Measurements from ENCODE around the gene HPD.

The HPD gene

DNA sequence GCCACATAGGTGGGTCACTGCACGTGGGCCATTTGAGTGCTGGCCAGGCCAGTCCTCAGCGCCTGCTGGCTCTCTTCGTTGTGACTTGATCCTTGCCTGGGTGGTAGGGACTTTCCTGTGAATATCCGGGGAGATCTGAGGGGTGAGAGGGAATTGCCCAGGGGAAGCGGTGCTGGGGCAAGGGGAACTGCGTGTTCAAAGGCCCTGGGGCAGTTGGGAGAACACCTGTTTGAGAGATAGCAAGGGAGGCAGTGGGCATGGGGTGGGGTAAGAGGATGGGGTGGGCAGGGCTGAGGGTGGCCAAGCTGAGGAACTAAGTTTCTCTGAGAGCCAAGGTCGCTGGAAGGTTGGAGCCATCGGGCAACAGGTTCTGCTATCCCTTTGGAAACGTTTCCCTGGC, 29.8 kb downstream of the HPD start:
- DNase-seq (ENCODE audit: low read depth, low spot score): no peak

DNA sequence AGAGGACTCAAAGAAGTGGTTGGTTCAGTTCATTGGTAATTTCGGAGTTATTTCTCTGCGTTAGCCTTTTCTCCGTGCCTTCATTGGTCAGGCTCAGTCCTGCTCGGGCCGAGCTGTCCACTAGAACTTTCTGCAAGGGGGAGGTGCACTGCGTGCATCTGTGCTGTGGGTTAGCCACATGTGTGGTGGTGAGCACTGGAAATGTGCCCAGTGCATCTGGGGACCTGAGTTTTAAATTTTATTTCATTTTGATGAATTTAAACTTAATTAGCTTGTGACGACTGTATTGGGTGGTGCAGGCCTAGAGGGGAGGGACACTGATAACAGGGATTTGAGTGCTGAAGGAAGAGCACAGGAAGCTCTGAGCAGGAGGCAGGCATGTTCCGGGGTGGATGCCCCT, 30.4 kb downstream of the HPD start:
- DNase-seq (ENCODE audit: low read depth, low spot score): no peak

DNA sequence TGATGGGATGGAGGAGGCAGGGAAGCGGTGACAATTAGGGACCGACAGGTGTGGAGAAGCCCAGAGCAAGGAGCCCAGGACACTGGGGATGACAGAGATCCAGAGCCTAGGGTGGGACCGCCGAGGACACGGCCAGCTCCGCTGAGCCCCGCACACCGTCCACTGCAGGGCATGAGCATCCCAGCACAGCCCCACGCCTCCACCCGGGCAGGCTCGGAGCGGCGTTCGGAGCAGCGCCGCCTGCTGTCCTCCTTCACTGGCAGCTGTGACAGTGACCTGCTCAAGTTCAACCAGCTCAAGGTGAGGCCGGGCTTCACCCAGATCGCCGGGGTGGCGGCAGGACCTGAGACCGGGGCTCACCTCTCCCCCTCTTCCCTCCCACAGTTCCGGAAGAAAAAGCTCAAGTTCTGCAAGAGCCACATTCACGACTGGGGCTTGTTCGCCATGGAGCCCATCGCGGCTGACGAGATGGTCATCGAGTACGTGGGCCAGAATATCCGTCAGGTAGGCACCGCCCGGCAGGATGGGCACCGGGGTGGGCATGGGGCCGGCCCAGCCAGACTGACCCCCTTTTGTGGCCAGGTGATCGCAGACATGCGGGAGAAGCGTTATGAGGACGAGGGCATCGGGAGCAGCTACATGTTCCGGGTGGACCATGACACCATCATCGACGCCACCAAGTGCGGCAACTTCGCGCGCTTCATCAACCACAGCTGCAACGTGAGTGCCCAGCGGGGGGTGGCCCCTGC, 31.1 kb downstream of the HPD start:
- no peak for DNase-seq (ENCODE audit: low read depth, low spot score)

DNA sequence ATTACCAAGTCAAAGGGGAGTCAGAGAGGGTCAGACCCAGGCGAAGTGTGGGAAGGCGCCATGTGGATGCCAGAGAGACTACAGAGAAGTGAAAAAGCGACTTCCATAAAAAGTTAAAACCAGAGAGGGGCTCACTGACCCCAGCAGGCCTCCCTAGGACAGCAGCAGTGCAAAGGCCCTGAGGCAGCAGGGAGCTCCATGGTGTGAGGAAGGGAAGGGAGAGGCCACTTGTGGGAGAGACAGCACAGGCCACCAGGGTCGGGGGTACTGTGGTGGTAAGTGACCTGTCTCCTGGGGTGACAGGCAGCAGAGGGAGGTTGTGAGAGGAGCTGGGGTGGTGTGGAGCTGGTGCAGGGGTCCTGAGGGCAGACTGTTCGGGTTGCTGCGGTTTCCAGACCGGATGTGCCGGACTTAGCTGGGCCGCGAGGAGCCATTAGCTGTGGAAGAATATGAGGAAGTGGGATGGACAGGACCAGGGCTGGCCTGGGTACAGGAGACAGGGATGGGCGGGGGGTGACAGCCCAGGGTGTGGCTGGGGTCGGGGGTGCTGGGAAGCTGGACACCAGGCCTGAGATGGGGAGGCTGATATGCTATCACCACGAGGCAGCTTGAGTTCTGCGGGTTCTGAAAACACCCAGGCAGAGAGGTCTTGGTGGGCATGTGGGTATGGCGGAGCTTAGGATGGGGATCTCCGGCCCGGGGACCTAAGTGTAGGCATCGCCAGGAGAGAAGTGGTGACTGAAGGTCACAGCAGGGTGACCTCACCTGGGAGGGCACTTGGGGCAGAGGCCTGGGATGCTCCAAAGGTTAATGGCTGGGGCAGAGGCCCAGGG, 32.1 kb downstream of the HPD start:
- DNase-seq (ENCODE audit: low read depth, low spot score): no peak

DNA sequence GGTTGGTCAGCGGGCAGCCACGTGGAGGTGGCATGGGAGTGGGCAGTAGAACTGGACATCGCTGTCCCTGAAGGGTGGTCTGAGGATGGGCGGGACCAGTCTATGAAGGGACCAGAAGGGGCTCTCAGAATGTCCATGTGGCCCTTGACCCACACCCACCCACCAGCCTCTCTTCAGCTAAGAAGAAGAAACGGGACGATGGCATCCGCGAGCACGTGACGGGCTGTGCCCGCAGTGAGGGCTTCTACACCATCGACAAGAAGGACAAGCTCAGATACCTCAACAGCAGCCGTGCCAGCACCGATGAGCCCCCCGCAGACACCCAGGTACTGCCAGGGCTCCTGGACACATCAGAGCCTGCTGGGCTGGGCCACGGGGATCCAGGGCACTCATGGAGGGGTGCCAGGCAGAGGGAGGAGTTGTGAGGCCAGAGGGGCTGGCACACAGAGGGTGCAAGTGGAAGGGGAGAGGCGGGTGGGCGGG, 33.6 kb downstream of the HPD start:
- no peak for DNase-seq (ENCODE audit: low read depth, low spot score)

DNA sequence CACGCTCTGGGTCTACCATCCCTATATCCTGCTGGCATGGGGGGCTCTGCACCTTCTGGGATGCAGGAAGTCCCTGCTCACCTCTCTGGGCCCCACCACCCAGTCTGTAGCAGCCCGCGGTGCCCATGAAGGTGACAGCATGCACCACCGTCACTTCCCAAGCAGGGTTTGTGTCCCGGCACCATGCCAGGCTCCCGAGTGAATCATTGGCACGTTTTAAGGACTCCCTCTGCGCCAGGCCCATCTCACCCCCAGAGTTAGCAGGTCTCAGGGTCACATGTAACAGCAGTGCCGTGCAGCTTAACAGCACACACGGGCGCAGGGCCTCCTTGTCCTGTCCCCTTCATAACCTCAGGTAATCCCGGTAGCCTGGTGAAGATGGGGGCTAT, 34.9 kb downstream of the HPD start:
- no peak for DNase-seq (ENCODE audit: low read depth, low spot score)

DNA sequence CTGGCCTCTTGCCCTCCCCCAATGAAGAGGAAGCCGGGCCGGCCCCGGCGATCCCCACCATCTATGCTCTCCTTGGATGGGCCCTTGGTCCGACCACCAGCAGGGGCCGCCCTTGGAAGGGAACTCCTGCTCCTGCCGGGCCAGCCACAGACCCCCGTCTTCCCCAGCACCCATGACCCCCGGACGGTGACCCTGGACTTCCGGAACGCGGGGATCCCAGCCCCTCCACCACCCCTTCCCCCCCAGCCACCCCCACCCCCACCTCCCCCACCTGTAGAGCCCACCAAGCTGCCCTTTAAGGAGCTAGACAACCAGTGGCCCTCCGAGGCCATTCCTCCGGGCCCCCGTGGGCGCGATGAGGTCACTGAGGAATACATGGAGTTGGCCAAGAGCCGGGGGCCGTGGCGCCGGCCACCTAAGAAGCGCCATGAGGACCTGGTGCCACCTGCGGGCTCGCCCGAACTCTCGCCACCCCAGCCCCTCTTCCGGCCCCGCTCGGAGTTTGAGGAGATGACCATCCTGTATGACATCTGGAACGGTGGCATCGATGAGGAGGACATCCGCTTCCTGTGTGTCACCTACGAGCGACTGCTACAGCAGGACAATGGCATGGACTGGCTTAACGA, 35.4 kb downstream of the HPD start:
- DNase-seq (ENCODE audit: low read depth, low spot score): no peak

DNA sequence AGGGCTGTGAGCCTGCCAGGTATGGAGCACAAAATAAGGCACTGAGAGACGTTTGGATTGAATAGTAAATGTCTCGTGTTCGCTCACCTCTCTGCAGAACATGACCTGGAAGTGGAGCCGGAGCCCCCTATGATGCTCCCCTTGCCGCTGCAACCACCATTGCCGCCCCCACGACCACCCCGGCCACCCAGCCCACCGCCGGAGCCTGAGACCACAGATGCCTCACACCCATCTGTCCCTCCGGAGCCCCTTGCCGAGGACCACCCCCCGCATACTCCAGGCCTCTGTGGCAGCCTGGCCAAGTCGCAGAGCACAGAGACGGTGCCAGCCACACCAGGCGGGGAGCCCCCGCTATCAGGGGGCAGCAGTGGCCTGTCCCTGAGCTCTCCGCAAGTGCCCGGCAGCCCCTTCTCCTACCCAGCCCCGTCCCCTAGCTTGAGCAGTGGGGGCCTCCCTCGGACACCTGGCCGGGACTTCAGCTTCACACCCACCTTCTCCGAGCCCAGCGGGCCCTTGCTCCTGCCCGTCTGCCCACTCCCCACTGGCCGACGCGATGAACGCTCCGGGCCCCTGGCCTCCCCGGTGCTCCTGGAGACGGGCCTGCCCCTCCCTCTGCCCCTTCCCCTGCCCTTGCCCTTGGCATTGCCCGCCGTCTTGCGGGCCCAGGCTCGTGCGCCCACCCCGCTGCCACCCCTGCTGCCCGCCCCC, 36.1 kb downstream of the HPD start:
- no peak for DNase-seq (ENCODE audit: low read depth, low spot score)

DNA sequence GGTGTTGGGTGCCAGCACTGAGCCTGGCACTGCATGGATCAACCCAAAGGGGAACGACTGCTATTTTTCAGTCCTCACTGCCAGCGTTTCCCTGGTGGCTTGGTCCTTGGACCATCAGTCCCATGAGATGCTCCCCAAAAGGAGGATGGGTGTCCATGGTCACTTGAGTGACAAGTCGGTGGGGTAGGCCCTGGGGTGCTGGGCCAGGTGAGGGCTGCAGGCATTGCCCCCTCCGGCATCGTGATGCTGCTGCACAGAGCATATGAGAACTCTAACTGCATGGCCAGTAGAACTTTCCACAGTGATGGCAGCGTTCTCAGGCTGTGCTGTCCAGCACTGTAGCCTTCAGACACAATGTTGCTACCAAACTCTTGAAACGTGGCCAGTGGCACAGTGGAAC, 38.6 kb downstream of the HPD start:
- no peak for DNase-seq (ENCODE audit: low read depth, low spot score)

DNA sequence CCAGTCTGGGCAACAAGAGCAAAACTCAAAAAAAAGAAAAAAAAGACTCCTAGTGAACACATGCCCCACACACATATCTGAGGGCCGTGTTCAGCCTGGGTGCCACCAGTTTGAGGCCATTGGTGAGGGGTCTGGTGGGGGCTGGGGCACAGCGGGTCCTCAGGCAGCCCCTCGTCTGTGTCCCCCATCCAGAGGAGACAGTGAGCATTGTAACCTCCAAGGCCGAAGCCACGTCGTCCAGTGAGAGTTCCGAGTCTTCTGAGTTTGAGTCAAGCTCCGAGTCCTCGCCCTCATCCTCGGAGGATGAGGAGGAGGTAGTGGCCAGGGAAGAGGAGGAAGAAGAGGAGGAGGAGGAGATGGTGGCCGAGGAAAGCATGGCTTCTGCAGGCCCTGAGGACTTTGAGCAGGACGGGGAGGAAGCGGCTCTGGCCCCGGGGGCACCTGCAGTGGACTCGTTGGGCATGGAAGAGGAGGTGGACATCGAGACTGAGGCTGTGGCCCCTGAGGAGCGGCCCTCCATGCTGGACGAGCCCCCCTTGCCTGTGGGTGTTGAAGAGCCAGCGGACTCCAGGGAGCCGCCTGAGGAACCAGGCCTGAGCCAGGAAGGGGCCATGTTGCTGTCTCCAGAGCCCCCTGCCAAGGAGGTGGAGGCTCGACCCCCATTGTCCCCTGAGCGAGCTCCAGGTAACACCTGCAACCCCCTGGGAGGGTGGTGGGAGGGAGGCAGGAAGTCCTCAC, 39.3 kb downstream of the HPD start:
- no peak for DNase-seq (ENCODE audit: low read depth, low spot score)

DNA sequence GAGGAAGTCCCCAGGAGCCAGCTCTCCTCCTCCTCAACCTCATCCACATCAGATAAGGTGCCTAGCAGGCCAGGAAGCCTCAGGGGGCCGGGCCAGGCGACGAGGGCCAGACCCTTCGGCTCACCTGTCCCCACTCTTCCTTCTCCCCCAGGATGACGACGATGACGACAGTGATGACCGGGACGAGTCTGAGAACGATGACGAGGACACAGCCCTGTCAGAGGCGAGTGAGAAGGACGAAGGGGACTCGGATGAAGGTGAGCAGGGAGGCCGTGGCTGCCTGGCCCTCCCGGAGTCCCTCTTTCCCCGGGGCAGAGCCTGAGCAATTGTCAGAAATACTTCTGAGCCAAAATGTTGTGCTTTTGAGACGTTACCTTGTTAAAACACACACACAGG, 41.0 kb downstream of the HPD start:
- DNase-seq (ENCODE audit: low read depth, low spot score): no peak

DNA sequence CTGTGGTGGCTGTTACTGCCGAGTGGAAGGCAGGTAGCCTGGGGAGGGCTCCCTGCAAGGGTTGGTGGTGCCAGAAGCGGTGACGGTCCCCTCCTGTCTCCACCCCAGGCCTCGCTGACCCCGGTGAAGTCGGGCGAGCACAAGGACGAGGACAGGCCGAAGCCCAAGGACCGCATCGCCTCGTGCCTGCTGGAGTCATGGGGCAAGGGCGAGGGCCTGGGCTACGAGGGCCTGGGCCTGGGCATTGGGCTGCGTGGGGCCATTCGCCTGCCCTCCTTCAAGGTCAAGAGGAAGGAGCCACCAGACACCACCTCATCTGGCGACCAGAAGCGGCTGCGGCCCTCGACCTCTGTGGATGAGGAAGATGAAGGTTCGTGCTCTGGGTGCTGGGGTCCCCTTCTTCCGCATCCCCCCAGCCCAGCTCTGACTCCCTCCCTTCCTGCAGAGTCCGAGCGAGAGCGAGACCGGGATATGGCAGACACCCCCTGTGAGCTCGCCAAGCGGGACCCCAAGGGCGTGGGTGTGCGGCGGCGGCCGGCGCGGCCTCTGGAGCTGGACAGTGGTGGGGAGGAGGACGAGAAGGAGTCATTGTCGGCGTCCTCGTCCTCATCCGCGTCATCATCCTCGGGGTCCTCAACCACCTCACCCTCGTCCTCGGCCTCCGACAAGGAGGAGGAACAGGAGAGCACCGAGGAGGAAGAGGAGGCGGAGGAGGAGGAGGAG, 41.6 kb downstream of the HPD start:
- DNase-seq (ENCODE audit: low read depth, low spot score): no peak

DNA sequence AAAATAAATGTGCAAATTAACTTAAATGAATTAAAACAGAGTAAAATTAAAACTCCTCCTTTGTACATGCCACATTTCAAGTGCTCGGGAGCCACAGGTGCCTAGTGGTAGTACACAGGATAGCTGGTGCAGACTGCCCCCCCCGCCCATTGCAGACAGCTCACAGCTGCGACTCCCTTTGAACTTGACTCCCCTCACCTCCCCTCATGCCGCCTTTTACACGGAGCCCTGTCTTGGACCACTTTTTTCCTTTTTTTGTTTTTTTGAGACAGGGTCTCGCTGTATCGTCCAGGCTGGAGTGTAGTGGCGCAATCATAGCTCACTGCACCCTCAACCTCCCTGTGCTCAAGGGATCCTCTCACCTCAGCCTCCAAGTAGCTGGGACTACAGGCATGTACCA, 43.4 kb downstream of the HPD start:
- DNase-seq (ENCODE audit: low read depth, low spot score): no peak

DNA sequence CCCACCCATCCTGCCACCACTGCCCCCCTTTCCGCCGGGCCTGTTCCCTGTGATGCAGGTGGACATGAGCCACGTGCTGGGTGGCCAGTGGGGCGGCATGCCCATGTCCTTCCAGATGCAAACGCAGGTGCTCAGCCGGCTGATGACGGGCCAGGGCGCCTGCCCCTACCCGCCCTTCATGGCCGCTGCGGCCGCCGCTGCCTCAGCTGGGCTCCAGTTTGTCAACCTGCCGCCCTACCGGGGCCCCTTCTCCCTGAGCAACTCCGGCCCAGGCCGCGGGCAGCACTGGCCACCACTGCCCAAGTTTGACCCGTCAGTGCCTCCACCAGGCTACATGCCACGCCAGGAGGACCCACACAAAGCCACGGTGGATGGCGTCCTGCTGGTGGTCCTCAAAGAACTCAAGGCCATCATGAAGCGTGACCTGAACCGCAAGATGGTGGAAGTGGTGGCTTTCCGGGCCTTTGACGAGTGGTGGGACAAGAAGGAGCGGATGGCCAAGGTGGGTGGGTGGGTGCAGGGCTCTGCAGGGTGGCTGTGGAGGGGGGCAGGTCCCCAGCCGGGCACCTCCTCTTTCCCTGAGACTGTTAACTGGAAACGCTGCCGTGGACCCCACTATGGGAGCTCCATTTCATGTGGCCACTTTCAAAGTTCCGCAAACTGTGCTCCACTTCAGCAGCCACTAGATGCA, 44.1 kb downstream of the HPD start:
- no peak for DNase-seq (ENCODE audit: low read depth, low spot score)

DNA sequence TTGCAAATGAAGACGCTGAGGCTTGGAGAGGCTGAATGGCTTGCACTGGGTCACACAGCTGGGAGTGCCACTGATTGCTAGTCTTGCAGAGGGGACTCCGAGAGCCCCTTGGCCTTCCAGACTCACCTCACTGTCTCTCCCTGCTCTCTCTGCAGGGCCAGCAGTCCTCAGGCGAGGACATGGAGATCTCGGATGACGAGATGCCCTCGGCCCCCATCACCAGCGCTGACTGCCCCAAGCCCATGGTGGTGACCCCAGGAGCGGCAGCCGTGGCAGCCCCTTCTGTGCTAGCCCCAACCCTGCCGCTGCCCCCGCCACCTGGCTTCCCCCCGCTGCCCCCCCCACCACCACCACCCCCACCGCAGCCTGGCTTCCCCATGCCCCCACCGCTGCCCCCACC, 44.7 kb downstream of the HPD start:
- no peak for DNase-seq (ENCODE audit: low read depth, low spot score)

DNA sequence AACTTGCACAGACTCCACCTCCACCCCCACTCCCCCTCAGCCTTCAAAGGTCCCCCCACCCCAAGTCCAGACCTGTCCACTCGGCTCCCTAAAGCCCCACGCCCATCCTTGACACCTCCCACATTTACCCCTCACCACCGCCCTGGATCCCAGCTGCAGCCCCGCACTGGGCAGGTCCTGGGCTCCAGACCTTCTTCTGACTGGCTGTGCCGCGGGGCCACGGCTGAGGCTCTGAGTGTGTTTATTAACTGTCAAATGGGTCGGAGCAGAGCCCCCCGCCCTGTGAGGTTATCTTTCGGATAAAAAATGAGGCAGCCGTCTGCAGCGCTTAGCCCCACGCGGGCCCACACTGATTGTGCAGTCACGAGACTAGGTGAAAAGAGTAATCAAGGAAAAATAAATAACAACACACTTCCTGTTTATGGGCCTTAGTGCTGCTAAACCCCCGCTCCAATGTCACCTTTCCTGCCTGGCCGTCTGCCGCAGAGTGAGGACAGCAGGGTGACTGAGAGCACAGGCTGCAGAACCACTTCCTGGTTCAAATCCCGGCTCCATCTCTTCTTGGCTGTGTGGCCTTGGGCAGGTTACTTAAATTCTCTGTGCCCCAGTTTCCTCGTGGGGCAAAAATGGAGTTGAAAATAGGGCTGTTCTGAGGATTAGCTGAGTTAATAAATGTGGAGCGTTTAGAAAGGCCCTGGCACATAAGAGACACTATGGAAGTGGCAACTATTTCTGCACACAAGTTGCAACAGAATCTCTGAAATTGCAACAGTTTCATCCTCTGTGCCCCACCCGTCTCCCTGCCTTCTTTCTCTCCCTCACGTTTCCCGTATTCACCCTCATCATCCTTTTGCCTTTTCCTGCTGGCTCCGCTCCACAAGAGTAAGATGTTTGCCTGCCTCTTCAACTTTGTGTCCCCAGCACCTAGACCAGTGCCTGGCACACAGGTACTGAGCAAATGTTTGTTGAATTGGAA, 45.5 kb downstream of the HPD start:
- no peak for DNase-seq (ENCODE audit: low read depth, low spot score)

DNA sequence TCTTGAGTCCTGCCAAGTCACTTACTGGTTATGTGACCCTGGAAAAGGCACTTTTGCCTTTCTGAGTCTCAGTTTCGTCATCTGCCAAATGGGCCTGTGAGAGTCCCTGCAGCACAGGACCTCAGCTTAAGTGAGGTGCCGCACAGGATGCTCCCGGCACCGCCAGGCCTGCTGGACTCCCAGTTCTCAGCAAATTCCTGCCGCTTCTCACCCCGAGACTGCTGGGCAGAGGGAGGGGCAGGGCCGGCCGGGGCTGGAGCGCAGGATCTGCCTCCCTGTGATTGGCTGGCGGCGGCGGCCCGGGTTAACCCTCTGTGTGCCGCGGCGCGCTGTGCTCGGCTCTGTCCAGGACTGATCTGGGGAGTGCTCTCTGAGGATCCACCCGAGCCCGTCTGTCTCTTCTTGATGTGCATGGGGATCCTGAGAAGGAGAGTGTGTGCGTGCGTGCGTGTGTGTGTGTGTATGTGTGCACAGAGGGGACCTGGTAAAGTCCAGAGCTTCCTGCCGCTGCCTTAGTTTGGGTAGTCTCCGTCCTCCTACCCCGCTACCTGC, 46.3 kb downstream of the HPD start:
- DNase-seq (ENCODE audit: low read depth, low spot score): no peak
